HG02973 (cell line): ENCODE results near the gene ZDHHC1.

Experiments
- ATAC-seq: cut with Tn5 transposase; IDR thresholded peaks from one replicate; pipeline ENCODE4 v1.9.1; 2021; ENCODE audit warnings: moderate library complexity; ENCODE audit not compliant: unreplicated experiment

ZDHHC1 gene

GRCh38 chr16:67447508-67448076, 31.3 kb upstream of the ZDHHC1 start:
- ATAC-seq: no peak

- no peak for ATAC-seq
These were observed 30.8 kb upstream of the ZDHHC1 start for GRCh38 chr16:67446968-67447507.

- ATAC-seq: no peak
These were observed 29.9 kb upstream of the ZDHHC1 start for GRCh38 chr16:67445913-67446907.

GRCh38 chr16:67445441-67445912, 29.2 kb upstream of the ZDHHC1 start:
- ATAC-seq: no peak

- no peak for ATAC-seq
These were observed 28.8 kb upstream of the ZDHHC1 start for GRCh38 chr16:67445126-67445426.

GRCh38 chr16:67444259-67445125, 28.2 kb upstream of the ZDHHC1 start:
- no peak for ATAC-seq

GRCh38 chr16:67443265-67443664, 27.0 kb upstream of the ZDHHC1 start:
- no peak for ATAC-seq

GRCh38 chr16:67442581-67443255, 26.4 kb upstream of the ZDHHC1 start:
- ATAC-seq: no peak

- ATAC-seq: no peak
These were observed 25.6 kb upstream of the ZDHHC1 start for GRCh38 chr16:67441907-67442306.

- ATAC-seq: no peak
These were observed 25.0 kb upstream of the ZDHHC1 start for GRCh38 chr16:67441271-67441753.

GRCh38 chr16:67438824-67439393, 22.6 kb upstream of the ZDHHC1 start:
- no peak for ATAC-seq

GRCh38 chr16:67438098-67438791, 22.0 kb upstream of the ZDHHC1 start:
- ATAC-seq: no peak

- ATAC-seq: no peak
These were observed 21.2 kb upstream of the ZDHHC1 start for GRCh38 chr16:67437513-67437912.

- ATAC-seq: no peak
These were observed 20.4 kb upstream of the ZDHHC1 start for GRCh38 chr16:67436640-67437193.

GRCh38 chr16:67435758-67436164, 19.5 kb upstream of the ZDHHC1 start:
- no peak for ATAC-seq

GRCh38 chr16:67433131-67433719, 16.9 kb upstream of the ZDHHC1 start:
- no peak for ATAC-seq

GRCh38 chr16:67432506-67432890, 16.2 kb upstream of the ZDHHC1 start:
- no peak for ATAC-seq

- ATAC-seq: no peak
These were observed 15.7 kb upstream of the ZDHHC1 start for GRCh38 chr16:67431775-67432505.
